Measurements from ENCODE around the gene COX6A1.

COX6A1 gene

GRCh38 chr12:120470150-120470784 is 32.4 kb downstream of the COX6A1 start:
- Histone ChIP-seq H3K27ac (ENCODE audit: low read depth, low read length) (no peak overlapping the region), H3K4me1 (ENCODE audit: control insufficient read depth, low read depth, low read length) (no peaks in the 10 kb centered on the region), H3K18ac (ENCODE audit: low read length) (no peak overlapping the region), H3K36me3 (ENCODE audit: control insufficient read depth, insufficient read depth, low read length) (peaks cover 2% of the 10 kb centered on the region), H4K5ac (ENCODE audit: low read length) (peak overlapping the region; percentile 33), H3K56ac (ENCODE audit: low read length) (peak overlapping the region; percentile 95), H3K4me3 (ENCODE audit: low read length) (peak overlapping the region; percentile 2), H2BK15ac (replicated peaks; ENCODE audit: low read depth) (no peak overlapping the region), H3K4me2 (ENCODE audit: low read length) (peak overlapping the region; percentile 81), H2AK5ac (ENCODE audit: low read length) (no peak overlapping the region), H3K9ac (ENCODE audit: low read length) (peak overlapping the region; percentile 88), H3K4ac (ENCODE audit: low read depth, low read length) (no peak overlapping the region), H3K27me3 (ENCODE audit: insufficient read depth, low read length, poor library complexity) (no peaks in the 10 kb centered on the region), H4K8ac (ENCODE audit: low read depth, low read length) (no peak overlapping the region), H3K79me1 (ENCODE audit: low read length) (peaks cover 6% of the 10 kb centered on the region), H2BK5ac (ENCODE audit: low read length) (peak overlapping the region; percentile 25), H3K23ac (ENCODE audit: low read length) (peak overlapping the region; percentile 59), H3K79me2 (ENCODE audit: control insufficient read depth, insufficient read depth, low read length) (peaks cover 34% of the 10 kb centered on the region), H2BK120ac (ENCODE audit: low read depth, low read length) (no peak overlapping the region)
- WGBS (ENCODE audit: extremely low coverage, insufficient coverage, low lambda C conversion rate) = no CpG with 5 or more reads among the region's 26 CpGs
- no peak for DNase-seq

GRCh38 chr12:120472521-120472920 is 34.6 kb downstream of the COX6A1 start:
- Histone ChIP-seq H3K36me3 (ENCODE audit: control insufficient read depth, insufficient read depth, low read length) (no peaks in the 10 kb centered on the region), H3K79me2 (ENCODE audit: control insufficient read depth, insufficient read depth, low read length) (peaks cover 16% of the 10 kb centered on the region), H2BK5ac (ENCODE audit: low read length) (no peak overlapping the region), H3K79me1 (ENCODE audit: low read length) (no peaks in the 10 kb centered on the region), H2BK120ac (ENCODE audit: low read depth, low read length) (no peak overlapping the region), H4K5ac (ENCODE audit: low read length) (no peak overlapping the region), H3K27me3 (ENCODE audit: insufficient read depth, low read length, poor library complexity) (no peaks in the 10 kb centered on the region), H2BK15ac (replicated peaks; ENCODE audit: low read depth) (no peak overlapping the region), H3K27ac (ENCODE audit: low read depth, low read length) (no peak overlapping the region), H3K9ac (ENCODE audit: low read length) (no peak overlapping the region), H3K4me2 (ENCODE audit: low read length) (no peak overlapping the region), H4K8ac (ENCODE audit: low read depth, low read length) (no peak overlapping the region), H3K56ac (ENCODE audit: low read length) (no peak overlapping the region), H3K4me3 (ENCODE audit: low read length) (no peak overlapping the region), H2AK5ac (ENCODE audit: low read length) (no peak overlapping the region), H3K18ac (ENCODE audit: low read length) (no peak overlapping the region), H3K4ac (ENCODE audit: low read depth, low read length) (no peak overlapping the region), H3K4me1 (ENCODE audit: control insufficient read depth, low read depth, low read length) (no peaks in the 10 kb centered on the region), H3K23ac (ENCODE audit: low read length) (no peak overlapping the region)
- DNase-seq = no peak

GRCh38 chr12:120473807-120474615 is 36.1 kb downstream of the COX6A1 start:
- Histone ChIP-seq H3K27me3 (ENCODE audit: insufficient read depth, low read length, poor library complexity) (no peaks in the 10 kb centered on the region), H3K9ac (ENCODE audit: low read length) (no peak overlapping the region), H2BK15ac (replicated peaks; ENCODE audit: low read depth) (no peak overlapping the region), H4K8ac (ENCODE audit: low read depth, low read length) (no peak overlapping the region), H3K4me1 (ENCODE audit: control insufficient read depth, low read depth, low read length) (no peaks in the 10 kb centered on the region), H3K4me2 (ENCODE audit: low read length) (no peak overlapping the region), H3K4me3 (ENCODE audit: low read length) (no peak overlapping the region), H3K36me3 (ENCODE audit: control insufficient read depth, insufficient read depth, low read length) (no peaks in the 10 kb centered on the region), H3K79me1 (ENCODE audit: low read length) (no peaks in the 10 kb centered on the region), H3K27ac (ENCODE audit: low read depth, low read length) (no peak overlapping the region), H3K56ac (ENCODE audit: low read length) (no peak overlapping the region), H3K23ac (ENCODE audit: low read length) (no peak overlapping the region), H3K79me2 (ENCODE audit: control insufficient read depth, insufficient read depth, low read length) (peaks cover 2% of the 10 kb centered on the region), H2BK120ac (ENCODE audit: low read depth, low read length) (no peak overlapping the region), H2AK5ac (ENCODE audit: low read length) (no peak overlapping the region), H3K4ac (ENCODE audit: low read depth, low read length) (no peak overlapping the region), H4K5ac (ENCODE audit: low read length) (no peak overlapping the region), H3K18ac (ENCODE audit: low read length) (no peak overlapping the region), H2BK5ac (ENCODE audit: low read length) (no peak overlapping the region)
- no CpG with 5 or more reads among the region's 6 CpGs for WGBS (ENCODE audit: extremely low coverage, insufficient coverage, low lambda C conversion rate)
- DNase-seq = no peak

- DNase-seq = peak; percentile 82
- Histone ChIP-seq H3K18ac (ENCODE audit: low read length) (no peak overlapping the region), H3K36me3 (ENCODE audit: control insufficient read depth, insufficient read depth, low read length) (no peaks in the 10 kb centered on the region), H3K9ac (ENCODE audit: low read length) (no peak overlapping the region), H3K4me2 (ENCODE audit: low read length) (no peak overlapping the region), H2AK5ac (ENCODE audit: low read length) (no peak overlapping the region), H3K79me2 (ENCODE audit: control insufficient read depth, insufficient read depth, low read length) (no peaks in the 10 kb centered on the region), H4K8ac (ENCODE audit: low read depth, low read length) (no peak overlapping the region), H3K4me3 (ENCODE audit: low read length) (no peak overlapping the region), H3K27me3 (ENCODE audit: insufficient read depth, low read length, poor library complexity) (no peaks in the 10 kb centered on the region), H3K4ac (ENCODE audit: low read depth, low read length) (no peak overlapping the region), H3K23ac (ENCODE audit: low read length) (no peak overlapping the region), H2BK120ac (ENCODE audit: low read depth, low read length) (no peak overlapping the region), H3K56ac (ENCODE audit: low read length) (no peak overlapping the region), H4K5ac (ENCODE audit: low read length) (no peak overlapping the region), H3K4me1 (ENCODE audit: control insufficient read depth, low read depth, low read length) (no peaks in the 10 kb centered on the region), H3K79me1 (ENCODE audit: low read length) (no peaks in the 10 kb centered on the region), H2BK5ac (ENCODE audit: low read length) (no peak overlapping the region), H3K27ac (ENCODE audit: low read depth, low read length) (no peak overlapping the region), H2BK15ac (replicated peaks; ENCODE audit: low read depth) (no peak overlapping the region)
- no CpG with 5 or more reads among the region's 2 CpGs for WGBS (ENCODE audit: extremely low coverage, insufficient coverage, low lambda C conversion rate)
These were observed 36.7 kb downstream of the COX6A1 start for GRCh38 chr12:120474616-120474960.

- no CpG with 5 or more reads among the region's 1 CpG for WGBS (ENCODE audit: extremely low coverage, insufficient coverage, low lambda C conversion rate)
- no peak overlapping the region for H3K4ac ChIP-seq (ENCODE audit: low read depth, low read length)
- no peak overlapping the region for H2AK5ac ChIP-seq (ENCODE audit: low read length)
- no peak overlapping the region for H3K9ac ChIP-seq (ENCODE audit: low read length)
- H3K4me1 ChIP-seq (ENCODE audit: control insufficient read depth, low read depth, low read length) = no peaks in the 10 kb centered on the region
- no peak overlapping the region for H3K23ac ChIP-seq (ENCODE audit: low read length)
- no peak overlapping the region for H2BK120ac ChIP-seq (ENCODE audit: low read depth, low read length)
- no peaks in the 10 kb centered on the region for H3K79me1 ChIP-seq (ENCODE audit: low read length)
- H3K27me3 ChIP-seq (ENCODE audit: insufficient read depth, low read length, poor library complexity) = no peaks in the 10 kb centered on the region
- no peaks in the 10 kb centered on the region for H3K79me2 ChIP-seq (ENCODE audit: control insufficient read depth, insufficient read depth, low read length)
- H4K5ac ChIP-seq (ENCODE audit: low read length) = no peak overlapping the region
- H2BK15ac ChIP-seq (replicated peaks; ENCODE audit: low read depth) = no peak overlapping the region
- no peak overlapping the region for H3K27ac ChIP-seq (ENCODE audit: low read depth, low read length)
- DNase-seq = no peak
- no peak overlapping the region for H3K18ac ChIP-seq (ENCODE audit: low read length)
- H4K8ac ChIP-seq (ENCODE audit: low read depth, low read length) = no peak overlapping the region
- H3K56ac ChIP-seq (ENCODE audit: low read length) = no peak overlapping the region
- H2BK5ac ChIP-seq (ENCODE audit: low read length) = no peak overlapping the region
- H3K4me3 ChIP-seq (ENCODE audit: low read length) = no peak overlapping the region
- H3K4me2 ChIP-seq (ENCODE audit: low read length) = no peak overlapping the region
- H3K36me3 ChIP-seq (ENCODE audit: control insufficient read depth, insufficient read depth, low read length) = no peaks in the 10 kb centered on the region
These were observed 37.7 kb downstream of the COX6A1 start for GRCh38 chr12:120475643-120476042.
